Retinal pigment epithelial cell (primary cell): Measurements from ENCODE around the gene ELMO1.

Source experiments
- DNase-seq: peaks from one replicate; pipeline ENCODE4 v3.0.0-alpha.2; 2010; ENCODE audit warnings: low read depth
- H3K4me3 ChIP-seq: 2 replicates; pipeline ENCODE4 v1.5.1; 2011; ENCODE audit warnings: mild to moderate bottlenecking, low read length, control low read depth, moderate library complexity
- CTCF ChIP-seq: conservative IDR thresholded peaks from 2 replicates; pipeline ENCODE4 v1.5.1; 2011; ENCODE audit warnings: low read depth, low read length, control low read depth, inconsistent platforms

ELMO1 gene

GRCh38 chr7:36920433-36920832 lies 528.2 kb downstream of the ELMO1 start:
- TF ChIP-seq CTCF, result no peak
- no peak for DNase-seq
- no peak overlapping the region for H3K4me3 ChIP-seq

GRCh38 chr7:36919738-36920137 lies 528.9 kb downstream of the ELMO1 start:
- TF ChIP-seq CTCF, result no peak
- H3K4me3 ChIP-seq, result no peak overlapping the region
- no peak for DNase-seq

- TF ChIP-seq CTCF, result no peak
- DNase-seq, result no peak
- no peak overlapping the region for H3K4me3 ChIP-seq
Measured at GRCh38 chr7:36918591-36918990, 530.1 kb downstream of the ELMO1 start.

GRCh38 chr7:36916619-36917018 lies 532.0 kb downstream of the ELMO1 start:
- DNase-seq, result no peak
- H3K4me3 ChIP-seq, result no peak overlapping the region
- no peak for TF ChIP-seq CTCF

GRCh38 chr7:36916116-36916515 lies 532.5 kb downstream of the ELMO1 start:
- no peak overlapping the region for H3K4me3 ChIP-seq
- no peak for TF ChIP-seq CTCF
- DNase-seq, result no peak

GRCh38 chr7:36911788-36912187 lies 536.9 kb downstream of the ELMO1 start:
- no peak for DNase-seq
- TF ChIP-seq CTCF, result no peak
- H3K4me3 ChIP-seq, result no peak overlapping the region

GRCh38 chr7:36910859-36911258 lies 537.8 kb downstream of the ELMO1 start:
- no peak for TF ChIP-seq CTCF
- H3K4me3 ChIP-seq, result no peak overlapping the region
- DNase-seq, result no peak
